Breast epithelium (tissue), 3 donors: ENCODE data around the gene CLPSL1.

Experiments
- CTCF ChIP-seq, 3 donors: fragments of 450-650 bp; IDR thresholded peaks; one replicate each; pipeline ENCODE4 v1.5.1; 2016 to 2017; ENCODE audit warnings: antibody characterized with exemption in 3 of 3, mild to moderate bottlenecking in 3 of 3, moderate library complexity in 3 of 3
- POLR2A ChIP-seq: fragments of 450-650 bp; IDR thresholded peaks from one replicate; pipeline ENCODE4 v1.6.1; 2016; ENCODE audit warnings: antibody characterized with exemption, mild to moderate bottlenecking, moderate library complexity

GRCh38 chr6:35794536-35795452, 14.0 kb downstream of the CLPSL1 start:
- no peak for TF ChIP-seq CTCF (IDR thresholded peaks at IDR 0.05)
- no peak for TF ChIP-seq POLR2A
